Body of pancreas (tissue), 4 donors: Measurements from ENCODE around the gene WDR75. TPM values are rescaled to one million over a fixed set of nuclear protein-coding genes. Genes with fewer than 3 reads are reported as not detected.

ENCODE experiments used
- ATAC-seq: fragments of 150-250 bp; one replicate; pipeline ENCODE4 v1.9.1; 2016
- DNase-seq, 4 donors: peaks; one replicate each; pipeline ENCODE4 v3.0.0-alpha.2; 2019
- H3K27ac ChIP-seq, 4 donors: fragments of 200-600 bp; sonication (generic); 1 replicate in 3 of 4; 2 replicates in 1 of 4; pipeline versions ENCODE4 v1.5.1 to v1.6.1; 2016 to 2019; ENCODE audit warnings: mild to moderate bottlenecking in 1 of 4, mixed read lengths in 1 of 4, moderate library complexity in 1 of 4
- H3K27me3 ChIP-seq, 2 donors: fragments of 200-600 bp; sonication (generic); one replicate each; pipeline ENCODE4 v1.6.0; 2016; ENCODE audit warnings: mild to moderate bottlenecking in 1 of 2
- H3K36me3 ChIP-seq, 2 donors: fragments of 200-600 bp; sonication (generic); replicated peaks in 1 of 2; 2 replicates each; pipeline ENCODE4 v1.5.1; 2016; ENCODE audit warnings: low read depth in 2 of 2; ENCODE audit not compliant: insufficient read depth in 1 of 2
- H3K4me1 ChIP-seq: fragments of 200-600 bp; sonication (generic); one replicate; pipeline ENCODE4 v1.6.0; 2016
- H3K4me3 ChIP-seq, 2 donors: fragments of 200-600 bp; sonication (generic); 1 replicate in 1 of 2; 2 replicates in 1 of 2; pipeline ENCODE4 v1.5.1; 2016 to 2019
- H3K9me3 ChIP-seq, 3 donors: fragments of 200-600 bp; sonication (generic); 1 replicate in 2 of 3; 2 replicates in 1 of 3; pipeline ENCODE4 v1.5.1; 2016
- CTCF ChIP-seq, 7 experiments: fragments of 450-650 bp in 4 of 7; fragments of 200-600 bp in 3 of 7; sonication (generic) in 3 of 7; IDR thresholded peaks; one replicate each; pipeline ENCODE4 v1.5.1; 2016 to 2019; ENCODE audit warnings: antibody characterized with exemption in 7 of 7
- POLR2A ChIP-seq, 3 donors: fragments of 450-650 bp; IDR thresholded peaks; one replicate each; pipeline ENCODE4 v1.6.1; 2016; ENCODE audit warnings: antibody characterized with exemption in 3 of 3, mild to moderate bottlenecking in 2 of 3
- WGBS, 2 donors: methylation state at CpG; one replicate each; pipeline ENCODE4 v1.1.5; 2017; 5-methylcytosine and 5-hydroxymethylcytosine counted together
- intact Hi-C: fragments of 100-400 bp; cut with DNase I; formaldehyde crosslinking; loops from one replicate; pipeline ENCODE4 v1.15.1; 2023
- total RNA-seq, 2 donors: library from RNA; depleted of rRNA; stranded (reverse); fragments of >200 nt; gene quantifications; one replicate each; pipeline ENCODE4 v1.1.0, GENCODE V29; 2016

Gene WDR75
- total RNA-seq, 2 donors from 2014 or later = 14.2 to 26.2 TPM

- H3K4me1 ChIP-seq = peaks cover 17% of the 10 kb centered on the region
- H3K9me3 ChIP-seq = no peaks in the 10 kb centered on the region
- no peaks in the 10 kb centered on the region for H3K27me3 ChIP-seq
- ATAC-seq (no peak), DNase-seq (no peak)
- H3K4me3 ChIP-seq = no peak overlapping the region
- intact Hi-C loops = no loop called here
- WGBS, 2 donors = 75 to 88% methylated on average over 1 of the region's 1 CpG
- TF ChIP-seq POLR2A (IDR thresholded peaks at IDR 0.05) (no peak), CTCF (IDR thresholded peaks at IDR 0.05) (no peak)
- H3K36me3 ChIP-seq = no peaks in the 10 kb centered on the region
- no peak overlapping the region for H3K27ac ChIP-seq
Measured at GRCh38 chr2:189437926-189438325, 3.3 kb upstream of the WDR75 start.

- no peaks in the 10 kb centered on the region for H3K27me3 ChIP-seq
- no peak for DNase-seq
- H3K4me3 ChIP-seq = no peak overlapping the region
- H3K36me3 ChIP-seq = no peaks in the 10 kb centered on the region
- no peak overlapping the region for H3K27ac ChIP-seq
- H3K4me1 ChIP-seq = peaks cover 25% of the 10 kb centered on the region
- TF ChIP-seq CTCF (IDR thresholded peaks at IDR 0.05) (no peak), POLR2A (IDR thresholded peaks at IDR 0.05) (no peak)
- 62 to 75% methylated on average over 1 of the region's 1 CpG for WGBS, 2 donors
- ATAC-seq = no peak
- intact Hi-C loops = no loop called here
- H3K9me3 ChIP-seq = no peaks in the 10 kb centered on the region
Measured at GRCh38 chr2:189439342-189439741, 1.9 kb upstream of the WDR75 start.

GRCh38 chr2:189440644-189440946, 679 bp upstream of the WDR75 start:
- Histone ChIP-seq H3K27ac (peak overlapping the region; percentile 80 to 94 (median 88)), H3K4me3 (peak overlapping the region; percentile 59 to 75), H3K27me3 (no peaks in the 10 kb centered on the region), H3K36me3 (no peaks in the 10 kb centered on the region), H3K9me3 (no peaks in the 10 kb centered on the region), H3K4me1 (peaks cover 25% of the 10 kb centered on the region)
- TF ChIP-seq POLR2A (IDR thresholded peaks at IDR 0.05) (no peak), CTCF (IDR thresholded peaks at IDR 0.05) (no peak)
- DNase-seq (no peak), ATAC-seq (peak; percentile 47)
- intact Hi-C loops = loop anchor here (10.0 kb wide), 1 partner anchor 114 kb away; no protein-coding TSS in a partner anchor
- WGBS, 2 donors = 0 to 1% methylated on average over 8 of the region's 8 CpGs

- WGBS, 2 donors = 0% methylated on average over 12 of the region's 12 CpGs
Measured at GRCh38 chr2:189441709-189442074, 418 bp downstream of the WDR75 start.

More at GRCh38 chr2:189441709-189442074, 418 bp downstream of the WDR75 start:
- no peak for DNase-seq
- Histone ChIP-seq H3K27me3 (no peaks in the 10 kb centered on the region), H3K9me3 (no peaks in the 10 kb centered on the region), H3K4me1 (peaks cover 25% of the 10 kb centered on the region), H3K36me3 (no peaks in the 10 kb centered on the region), H3K27ac (peak overlapping the region; percentile 80 to 94 (median 88)), H3K4me3 (peak overlapping the region; percentile 59 to 75)
- peak; percentile 1 for ATAC-seq
- TF ChIP-seq POLR2A (IDR thresholded peaks at IDR 0.05) (no peak), CTCF (IDR thresholded peaks at IDR 0.05) (no peak)
- intact Hi-C loops = loop anchor here (10.0 kb wide), 1 partner anchor 113 kb away; no protein-coding TSS in a partner anchor
